ENCODE measurements around the gene CCNDBP1. TPM values are rescaled to one million over a fixed set of nuclear protein-coding genes. Genes with fewer than 3 reads are reported as not detected.
A peak's percentile ranks its signal among the peaks of the same experiment; 100 is the strongest.
"Not testable (repeated sequence)": the region's sequence is repeated elsewhere in the genome, so short reads cannot be mapped to it uniquely, and the experiment has no call there.

CCNDBP1 gene
- total and polyA plus RNA-seq, 2 experiments from 2014 or later = 77.4 to 82.4 TPM

DNA sequence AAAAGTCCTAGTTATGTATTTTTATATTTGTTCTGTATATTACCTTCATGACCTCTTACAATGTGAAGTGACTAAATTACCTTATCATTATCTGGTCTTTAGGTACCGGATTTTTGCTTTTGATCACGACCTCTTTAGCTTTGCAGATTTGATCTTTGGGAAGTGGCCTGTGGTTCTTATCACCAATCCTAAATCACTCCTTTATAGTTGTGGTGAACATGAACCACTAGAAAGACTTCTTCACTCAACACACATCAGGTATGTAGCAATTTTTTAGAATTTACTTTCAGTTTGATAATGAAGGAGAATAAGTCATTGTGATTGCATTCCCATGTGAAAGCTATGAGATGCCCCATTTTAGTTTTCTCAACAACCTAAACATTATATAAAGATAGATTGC, 33.5 kb upstream of the CCNDBP1 start:
- H3K36me3 ChIP-seq = peaks cover 14% of the 10 kb centered on the region
- H3K27me3 ChIP-seq = no peaks in the 10 kb centered on the region
- H3K9me3 ChIP-seq (ENCODE audit: low read depth) = no peaks in the 10 kb centered on the region
- no peak overlapping the region for H3K27ac ChIP-seq
- H3K4me3 ChIP-seq = no peak overlapping the region
- DNase-seq (ENCODE audit: low read depth in 1 of 2, low spot score in 1 of 2) = no peak
- H3K4me1 ChIP-seq (ENCODE audit: low read depth) = no peaks in the 10 kb centered on the region
- TF ChIP-seq, protein P1, sequence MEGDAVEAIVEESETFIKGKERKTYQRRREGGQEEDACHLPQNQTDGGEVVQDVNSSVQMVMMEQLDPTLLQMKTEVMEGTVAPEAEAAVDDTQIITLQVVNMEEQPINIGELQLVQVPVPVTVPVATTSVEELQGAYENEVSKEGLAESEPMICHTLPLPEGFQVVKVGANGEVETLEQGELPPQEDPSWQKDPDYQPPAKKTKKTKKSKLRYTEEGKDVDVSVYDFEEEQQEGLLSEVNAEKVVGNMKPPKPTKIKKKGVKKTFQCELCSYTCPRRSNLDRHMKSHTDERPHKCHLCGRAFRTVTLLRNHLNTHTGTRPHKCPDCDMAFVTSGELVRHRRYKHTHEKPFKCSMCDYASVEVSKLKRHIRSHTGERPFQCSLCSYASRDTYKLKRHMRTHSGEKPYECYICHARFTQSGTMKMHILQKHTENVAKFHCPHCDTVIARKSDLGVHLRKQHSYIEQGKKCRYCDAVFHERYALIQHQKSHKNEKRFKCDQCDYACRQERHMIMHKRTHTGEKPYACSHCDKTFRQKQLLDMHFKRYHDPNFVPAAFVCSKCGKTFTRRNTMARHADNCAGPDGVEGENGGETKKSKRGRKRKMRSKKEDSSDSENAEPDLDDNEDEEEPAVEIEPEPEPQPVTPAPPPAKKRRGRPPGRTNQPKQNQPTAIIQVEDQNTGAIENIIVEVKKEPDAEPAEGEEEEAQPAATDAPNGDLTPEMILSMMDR (IDR thresholded peaks at IDR 0.05; ENCODE audit: low read depth, low read length) = no peak

GRCh38 chr15:43153269-43153668, 31.9 kb upstream of the CCNDBP1 start:
- Histone ChIP-seq H3K36me3 (peaks cover 14% of the 10 kb centered on the region), H3K4me1 (ENCODE audit: low read depth) (no peaks in the 10 kb centered on the region), H3K27ac (no peak overlapping the region), H3K27me3 (no peaks in the 10 kb centered on the region), H3K4me3 (no peak overlapping the region), H3K9me3 (ENCODE audit: low read depth) (no peaks in the 10 kb centered on the region)
- no peak for DNase-seq (ENCODE audit: low read depth in 1 of 2, low spot score in 1 of 2)
- TF ChIP-seq, protein P1 (IDR thresholded peaks at IDR 0.05; ENCODE audit: low read depth, low read length) = no peak

DNA sequence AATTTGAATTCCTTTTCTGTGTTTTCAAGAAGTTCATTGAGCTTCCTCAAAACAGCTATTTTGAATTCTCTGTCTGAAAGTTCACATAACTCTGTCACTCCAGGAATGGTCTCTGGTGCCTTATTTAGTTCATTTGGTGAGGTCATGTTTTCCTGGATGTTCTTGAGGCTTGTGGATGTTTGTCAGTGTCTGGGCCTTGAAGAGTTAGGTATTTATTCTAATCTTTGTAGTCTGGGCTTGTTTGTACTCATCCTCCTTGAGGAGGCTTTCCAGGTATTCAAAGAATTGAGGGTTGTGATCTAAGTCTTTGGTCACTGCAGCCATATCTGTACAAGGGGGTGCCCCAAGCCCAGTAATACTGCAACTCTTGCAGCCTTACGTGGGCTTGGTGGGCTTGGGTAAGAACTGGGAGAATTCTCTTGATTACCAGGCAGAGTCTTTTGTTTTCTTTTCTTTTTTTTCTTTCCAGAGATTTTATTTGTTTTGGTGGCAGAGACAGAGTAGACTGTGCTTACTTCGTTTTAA, 19.3 kb upstream of the CCNDBP1 start:
- peaks cover 7% of the 10 kb centered on the region for H3K36me3 ChIP-seq
- no peaks in the 10 kb centered on the region for H3K9me3 ChIP-seq (ENCODE audit: low read depth)
- no peak for DNase-seq (ENCODE audit: low read depth in 1 of 2, low spot score in 1 of 2)
- H3K4me3 ChIP-seq = no peak overlapping the region
- H3K27me3 ChIP-seq = no peaks in the 10 kb centered on the region
- no peak overlapping the region for H3K27ac ChIP-seq
- TF ChIP-seq, protein P1 (IDR thresholded peaks at IDR 0.05; ENCODE audit: low read depth, low read length) = no peak
- H3K4me1 ChIP-seq (ENCODE audit: low read depth) = peaks cover 4% of the 10 kb centered on the region

DNA sequence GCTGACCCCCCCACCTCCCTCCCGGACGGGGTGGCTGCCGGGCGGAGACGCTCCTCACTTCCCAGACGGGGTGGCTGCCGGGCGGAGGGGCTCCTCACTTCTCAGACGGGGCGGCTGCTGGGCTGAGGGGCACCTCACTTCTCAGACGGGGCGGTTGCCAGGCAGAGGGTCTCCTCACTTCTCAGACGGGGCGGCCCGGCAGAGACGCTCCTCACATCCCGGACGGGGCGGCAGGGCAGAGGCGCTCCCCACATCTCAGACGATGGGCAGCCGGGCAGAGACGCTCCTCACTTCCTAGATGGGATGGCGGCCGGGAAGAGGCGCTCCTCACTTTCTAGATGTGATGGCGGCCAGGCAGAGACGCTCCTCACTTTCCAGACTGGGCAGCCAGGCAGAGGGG, 17.9 kb upstream of the CCNDBP1 start:
- H3K4me1 ChIP-seq (ENCODE audit: low read depth); H3K9me3 ChIP-seq (ENCODE audit: low read depth); H3K27me3 ChIP-seq; H3K27ac ChIP-seq; DNase-seq (ENCODE audit: low read depth in 1 of 2, low spot score in 1 of 2); H3K36me3 ChIP-seq; H3K4me3 ChIP-seq: not testable (repeated sequence)

GRCh38 chr15:43168192-43169107, 16.8 kb upstream of the CCNDBP1 start:
- Histone ChIP-seq H3K9me3 (ENCODE audit: low read depth) (peaks cover 3% of the 10 kb centered on the region), H3K4me3 (no peak overlapping the region), H3K4me1 (ENCODE audit: low read depth) (peaks cover 4% of the 10 kb centered on the region), H3K27me3 (no peaks in the 10 kb centered on the region), H3K27ac (peak overlapping the region; percentile 73), H3K36me3 (no peaks in the 10 kb centered on the region)
- peak in 1 of 2 donors; percentile 1 for DNase-seq (ENCODE audit: low read depth in 1 of 2, low spot score in 1 of 2)
- TF ChIP-seq, protein P1 (IDR thresholded peaks at IDR 0.05; ENCODE audit: low read depth, low read length) = no peak

DNA sequence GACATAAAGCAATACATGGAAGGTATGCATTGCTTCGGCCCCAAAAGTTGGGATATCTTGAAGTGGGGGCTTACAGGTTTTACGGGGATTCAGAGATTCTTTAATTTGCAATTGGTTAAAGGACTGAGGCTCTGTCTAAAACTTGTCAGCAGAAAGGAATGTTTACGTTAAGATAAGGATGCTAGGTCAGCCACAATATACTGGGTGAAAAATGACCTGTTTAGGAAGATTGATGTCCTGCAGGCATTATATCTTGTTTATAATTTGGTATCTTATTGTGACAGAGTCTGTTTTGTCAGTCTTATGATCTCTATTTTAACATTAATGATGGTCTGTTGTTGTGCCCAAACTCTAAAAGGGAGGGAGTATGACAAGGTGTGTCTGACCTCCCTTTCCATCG, 15.3 kb upstream of the CCNDBP1 start:
- H3K36me3 ChIP-seq = no peaks in the 10 kb centered on the region
- peak in 1 of 2 donors; percentile 17 for DNase-seq (ENCODE audit: low read depth in 1 of 2, low spot score in 1 of 2)
- H3K4me3 ChIP-seq = no peak overlapping the region
- TF ChIP-seq, protein P1 (IDR thresholded peaks at IDR 0.05; ENCODE audit: low read depth, low read length) = no peak
- H3K27ac ChIP-seq = peak overlapping the region; percentile 6
- peaks cover 4% of the 10 kb centered on the region for H3K4me1 ChIP-seq (ENCODE audit: low read depth)
- peaks cover 3% of the 10 kb centered on the region for H3K9me3 ChIP-seq (ENCODE audit: low read depth)
- no peaks in the 10 kb centered on the region for H3K27me3 ChIP-seq

DNA sequence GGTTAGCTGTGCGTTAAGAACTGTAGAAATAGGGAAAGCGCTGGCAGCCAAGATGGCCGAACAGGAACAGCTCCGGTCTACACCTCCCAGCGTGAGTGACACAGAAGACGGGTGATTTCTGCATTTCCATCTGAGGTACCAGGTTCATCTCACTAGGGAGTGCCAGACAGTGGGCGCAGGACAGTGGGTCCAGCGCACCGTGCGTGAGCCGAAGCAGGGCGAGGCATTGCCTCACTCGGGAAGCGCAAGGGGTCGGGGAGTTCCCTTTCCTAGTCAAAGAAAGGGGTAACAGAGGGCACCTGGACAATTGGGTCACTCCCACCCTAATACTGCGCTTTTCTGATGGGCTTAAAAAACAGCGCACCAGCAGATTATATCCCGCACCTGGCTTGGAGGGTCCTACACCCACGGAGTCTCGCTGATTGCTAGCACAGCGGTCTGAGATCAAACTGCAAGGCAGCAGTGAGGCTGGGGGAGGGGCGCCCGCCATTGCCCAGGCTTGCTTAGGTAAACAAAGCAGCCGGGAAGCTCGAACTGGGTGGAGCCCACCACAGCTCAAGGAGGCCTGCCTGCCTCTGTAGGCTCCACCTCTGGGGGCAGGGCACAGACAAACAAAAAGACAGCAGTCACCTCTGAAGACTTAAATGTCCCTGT, 9.4 kb upstream of the CCNDBP1 start:
- H3K36me3 ChIP-seq; H3K4me1 ChIP-seq (ENCODE audit: low read depth); H3K9me3 ChIP-seq (ENCODE audit: low read depth); H3K27ac ChIP-seq; H3K4me3 ChIP-seq; DNase-seq (ENCODE audit: low read depth in 1 of 2, low spot score in 1 of 2); H3K27me3 ChIP-seq: not testable (repeated sequence)

- not testable (repeated sequence) for H3K27me3 ChIP-seq; H3K36me3 ChIP-seq; DNase-seq (ENCODE audit: low read depth in 1 of 2, low spot score in 1 of 2); H3K27ac ChIP-seq; H3K4me3 ChIP-seq; H3K4me1 ChIP-seq (ENCODE audit: low read depth); H3K9me3 ChIP-seq (ENCODE audit: low read depth)
These were observed 8.1 kb upstream of the CCNDBP1 start for GRCh38 chr15:43177147-43177546.
